AG04450 (cell line): ENCODE results near the gene GNRH2. TPM values are rescaled to one million over a fixed set of nuclear protein-coding genes. Genes with fewer than 3 reads are reported as not detected.
"Not testable (repeated sequence)": the region's sequence is repeated elsewhere in the genome, so short reads cannot be mapped to it uniquely, and the experiment has no call there.

Source experiments
- CTCF ChIA-PET: fragments of 300-600, 350-600 bp; formaldehyde crosslinking; extraction: SDS; loops from one replicate; lab custom pipeline; 2022; ENCODE audit warnings: antibody characterized with exemption, inconsistent platforms; lab: Charles Lee
- POLR2A ChIA-PET: fragments of 350-600 bp; formaldehyde crosslinking; extraction: SDS; loops from one replicate; lab custom pipeline; 2021; ENCODE audit warnings: antibody characterized with exemption, inconsistent platforms; lab: Yijun Ruan, JAX
- DNase-seq: peaks from one replicate; pipeline ENCODE4 v3.0.0-alpha.2; 2011; ENCODE audit warnings: low read depth, low spot score
- H3K27ac ChIP-seq: one replicate; pipeline ENCODE4 v1.5.1; 2012; ENCODE audit warnings: low read depth, low read length, control low read depth
- H3K27me3 ChIP-seq: one replicate; pipeline ENCODE4 v1.6.0; 2012; ENCODE audit warnings: low read length; ENCODE audit not compliant: control insufficient read depth, insufficient read depth
- H3K4me3 ChIP-seq: 2 replicates; pipeline ENCODE4 v1.5.1; 2011; ENCODE audit warnings: mild to moderate bottlenecking, low read depth, low read length, control low read depth
- H3K9me3 ChIP-seq: 2 replicates; pipeline ENCODE4 v1.5.1; 2012; ENCODE audit warnings: low read length; ENCODE audit not compliant: control insufficient read depth, insufficient read depth
- CTCF ChIP-seq: IDR thresholded peaks from 2 replicates; pipeline ENCODE4 v1.5.1; 2011; ENCODE audit warnings: low read depth, low read length, control low read depth, inconsistent platforms
- polyA plus RNA-seq: library from polyadenylated mRNA; depleted of rRNA; stranded (reverse); fragments of >200 nt; gene quantifications from 2 replicates; pipeline ENCODE4 v1.2.3, GENCODE V29; 2011

Gene GNRH2
- polyA plus RNA-seq, 1 experiment, result not detected

GRCh38 chr20:3074812-3075211, 31.4 kb downstream of the GNRH2 start:
- no peak for TF ChIP-seq CTCF
- POLR2A ChIA-PET, result no interaction called here

GRCh38 chr20:3075315-3075714, 31.9 kb downstream of the GNRH2 start:
- H3K27ac ChIP-seq, H3K4me3 ChIP-seq, DNase-seq, POLR2A ChIA-PET, CTCF ChIA-PET, H3K9me3 ChIP-seq: not testable (repeated sequence)
- peaks cover 32% of the 10 kb centered on the region for H3K27me3 ChIP-seq

More at GRCh38 chr20:3074812-3075211, 31.4 kb downstream of the GNRH2 start:
- no peak for DNase-seq
- Histone ChIP-seq H3K27me3 (peaks cover 31% of the 10 kb centered on the region), H3K4me3 (no peak overlapping the region), H3K27ac (no peak overlapping the region), H3K9me3 (peaks cover 5% of the 10 kb centered on the region; the same call in 1 of the 2 replicates)
- CTCF ChIA-PET, result no interaction called here

DNA sequence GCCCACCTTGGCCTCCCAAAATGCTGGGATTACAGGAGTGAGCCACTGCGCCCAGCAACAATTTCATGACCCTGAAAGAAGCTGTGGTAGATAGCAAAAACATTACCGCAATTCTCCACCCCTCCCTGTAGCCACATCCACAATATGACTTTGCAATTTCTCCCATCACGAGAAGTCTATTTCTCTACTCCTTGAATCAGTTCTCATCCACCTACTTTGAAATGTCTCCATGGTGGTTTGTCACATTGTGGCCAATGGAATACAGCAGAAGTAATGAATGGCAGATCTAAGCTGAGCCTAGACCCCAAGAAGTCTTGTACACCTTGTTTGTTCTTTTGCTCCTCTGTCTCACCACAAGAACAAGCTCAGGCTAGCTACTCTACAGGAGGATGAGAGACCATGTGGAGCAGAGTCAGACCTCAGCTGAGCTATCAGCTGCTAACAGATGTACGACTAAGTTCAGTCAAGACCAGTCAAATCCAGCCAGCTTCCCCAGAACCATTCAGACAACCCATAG, 34.3 kb downstream of the GNRH2 start:
- Histone ChIP-seq H3K27ac (no peak overlapping the region), H3K9me3 (peaks cover under 1% of the 10 kb centered on the region; the same call in 1 of the 2 replicates), H3K27me3 (peaks cover 42% of the 10 kb centered on the region), H3K4me3 (no peak overlapping the region)
- no peak for TF ChIP-seq CTCF
- CTCF ChIA-PET, result interaction anchor here (1.1 to 1.6 kb wide), 3 partner anchors 24 to 28 kb away, joined by 3 to 20 read pairs (median 3); no protein-coding TSS in a partner anchor
- DNase-seq, result no peak
- POLR2A ChIA-PET, result interaction anchor here (0.6 kb wide), 1 partner anchor 27 kb away, joined by 3 read pairs; no protein-coding TSS in a partner anchor

- peaks cover 49% of the 10 kb centered on the region for H3K27me3 ChIP-seq
- POLR2A ChIA-PET, result no interaction called here
- no peak for DNase-seq
- no peak for TF ChIP-seq CTCF
- CTCF ChIA-PET, result no interaction called here
- H3K4me3 ChIP-seq, result no peak overlapping the region
- H3K9me3 ChIP-seq, result no peaks in the 10 kb centered on the region; the same call in 1 of the 2 replicates
- H3K27ac ChIP-seq, result no peak overlapping the region
Observed at GRCh38 chr20:3080939-3081388, 37.5 kb downstream of the GNRH2 start.

DNA sequence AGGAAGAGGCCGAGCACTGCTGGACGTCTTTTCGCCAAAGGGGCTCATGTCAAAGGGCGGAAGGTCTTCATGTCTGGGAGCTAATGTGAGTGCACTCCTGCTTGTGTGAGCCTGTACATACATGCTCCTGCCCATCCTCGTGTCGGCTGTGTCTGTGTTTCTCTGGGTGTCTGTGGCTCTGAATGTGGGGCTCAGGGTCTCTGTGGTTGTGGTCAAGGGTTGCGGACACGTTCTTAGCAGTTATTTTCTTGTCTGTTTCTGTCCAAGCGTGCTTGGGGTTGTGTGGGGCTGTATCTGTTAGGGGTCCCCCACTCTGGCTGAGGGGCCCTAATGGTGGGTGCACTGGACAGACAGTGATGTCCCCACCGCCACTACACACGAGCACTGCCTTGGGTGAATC, 38.2 kb downstream of the GNRH2 start:
- H3K27me3 ChIP-seq, result peaks cover 46% of the 10 kb centered on the region

More for the DNA sequence above, 38.2 kb downstream of the GNRH2 start:
- H3K27ac ChIP-seq, result no peak overlapping the region
- H3K4me3 ChIP-seq, result no peak overlapping the region
- no peak for DNase-seq
- H3K9me3 ChIP-seq, result no peaks in the 10 kb centered on the region; the same call in 1 of the 2 replicates
- POLR2A ChIA-PET, result no interaction called here
- CTCF ChIA-PET, result no interaction called here
- TF ChIP-seq CTCF, result no peak
